ENCODE measurements around the gene MIA2. TPM values are rescaled to one million over a fixed set of nuclear protein-coding genes. Genes with fewer than 3 reads are reported as not detected.

The MIA2 gene
- polyA plus RNA-seq, 1 of the 3 experiments (the other 2 are of a cell fraction): 2.6 TPM

- no peak overlapping the region for H3K9ac ChIP-seq
- no peak overlapping the region for H2AFZ ChIP-seq (ENCODE audit: low read depth)
- 64% methylated on average over 3 of the region's 3 CpGs for WGBS (ENCODE audit: low lambda C conversion rate)
- no peak for TF ChIP-seq REST (IDR thresholded peaks at IDR 0.05; ENCODE audit: low read depth, low read length)
- TF ChIP-seq POLR2AphosphoS5 (IDR thresholded peaks at IDR 0.05; ENCODE audit: low read depth, low read length): no peak
- no peak for TF ChIP-seq NFIC (IDR thresholded peaks at IDR 0.05; ENCODE audit: borderline replicate concordance)
- no peak for TF ChIP-seq SIN3A (IDR thresholded peaks at IDR 0.05; ENCODE audit: borderline replicate concordance, low read depth, low read length)
- no peak for TF ChIP-seq JUND (IDR thresholded peaks at IDR 0.05)
- no peak for TF ChIP-seq GABPA (IDR thresholded peaks at IDR 0.05; ENCODE audit: low read depth)
- no peak for TF ChIP-seq FOXM1 (IDR thresholded peaks at IDR 0.05; ENCODE audit: low read depth)
- TF ChIP-seq PBX3 (IDR thresholded peaks at IDR 0.05): no peak
- no peak for TF ChIP-seq RXRA (IDR thresholded peaks at IDR 0.05; ENCODE audit: borderline replicate concordance, low read depth)
- H3K4me1 ChIP-seq (ENCODE audit: control insufficient read depth in 1 of 2, insufficient read depth in 2 of 2, low read depth in 1 of 2, low read length in 1 of 2): no peaks in the 10 kb centered on the region
- no peaks in the 10 kb centered on the region for H3K9me3 ChIP-seq
- H3K4me2 ChIP-seq: no peak overlapping the region
- DNase-seq: no peak
- H3K36me3 ChIP-seq (replicated peaks in 1 of 2; ENCODE audit: control insufficient read depth in 1 of 2, insufficient read depth in 2 of 2, low read length in 1 of 2): no peaks in the 10 kb centered on the region
- H3K27ac ChIP-seq (ENCODE audit: low read depth in 2 of 2, low read length in 1 of 2): no peak overlapping the region
- H3K79me2 ChIP-seq (ENCODE audit: insufficient read depth): no peaks in the 10 kb centered on the region
- ChIA-PET CTCF (no interaction called here), POLR2A (no interaction called here)
- no peaks in the 10 kb centered on the region for H3K27me3 ChIP-seq (ENCODE audit: insufficient read depth)
- no peak overlapping the region for H3K4me3 ChIP-seq (ENCODE audit: low read depth in 2 of 2, low read length in 1 of 2)
- H3F3A ChIP-seq (replicated peaks; ENCODE audit: insufficient read depth): no peaks in the 10 kb centered on the region
- H3K9me2 ChIP-seq: no peaks in the 10 kb centered on the region
- H4K20me1 ChIP-seq (ENCODE audit: insufficient read depth): no peaks in the 10 kb centered on the region
Measured at GRCh38 chr14:39228044-39228443, 5.7 kb upstream of the MIA2 start.

- Histone ChIP-seq H3K36me3 (replicated peaks in 1 of 2; ENCODE audit: control insufficient read depth in 1 of 2, insufficient read depth in 2 of 2, low read length in 1 of 2) (no peaks in the 10 kb centered on the region), H3K4me3 (ENCODE audit: low read depth in 2 of 2, low read length in 1 of 2) (no peak overlapping the region), H3K9ac (no peak overlapping the region), H4K20me1 (ENCODE audit: insufficient read depth) (no peaks in the 10 kb centered on the region), H3K4me1 (ENCODE audit: control insufficient read depth in 1 of 2, insufficient read depth in 2 of 2, low read depth in 1 of 2, low read length in 1 of 2) (no peaks in the 10 kb centered on the region), H3K27ac (ENCODE audit: low read depth in 2 of 2, low read length in 1 of 2) (no peak overlapping the region), H3K27me3 (ENCODE audit: insufficient read depth) (no peaks in the 10 kb centered on the region), H3K4me2 (no peak overlapping the region), H3F3A (replicated peaks; ENCODE audit: insufficient read depth) (no peaks in the 10 kb centered on the region), H3K9me2 (no peaks in the 10 kb centered on the region), H2AFZ (ENCODE audit: low read depth) (no peak overlapping the region), H3K9me3 (no peaks in the 10 kb centered on the region), H3K79me2 (ENCODE audit: insufficient read depth) (no peaks in the 10 kb centered on the region)
- no peak for DNase-seq
- WGBS (ENCODE audit: low lambda C conversion rate): 87% methylated on average over 9 of the region's 11 CpGs
- POLR2A ChIA-PET: no interaction called here
- CTCF ChIA-PET: no interaction called here
- TF ChIP-seq EZH2phosphoT487 (IDR thresholded peaks at IDR 0.05; ENCODE audit: borderline replicate concordance, low read depth): no peak
- no peak for TF ChIP-seq NRF1 (IDR thresholded peaks at IDR 0.05; ENCODE audit: low read depth, low read length)
- TF ChIP-seq MAX (IDR thresholded peaks at IDR 0.05; ENCODE audit: low read depth): no peak
- no peak for TF ChIP-seq PBX3 (IDR thresholded peaks at IDR 0.05)
- no peak for TF ChIP-seq FOSL2 (IDR thresholded peaks at IDR 0.05; ENCODE audit: borderline replicate concordance, low read depth)
- TF ChIP-seq TAF1 (IDR thresholded peaks at IDR 0.05; ENCODE audit: borderline replicate concordance, low read depth, low read length): no peak
- no peak for TF ChIP-seq GABPA (IDR thresholded peaks at IDR 0.05; ENCODE audit: low read depth)
- TF ChIP-seq CTCF (IDR thresholded peaks at IDR 0.05): no peak
- no peak for TF ChIP-seq RCOR1 (IDR thresholded peaks at IDR 0.05; ENCODE audit: low read length)
- no peak for TF ChIP-seq RXRA (IDR thresholded peaks at IDR 0.05; ENCODE audit: borderline replicate concordance, low read depth)
- no peak for TF ChIP-seq RAD21 (IDR thresholded peaks at IDR 0.05; ENCODE audit: low read length)
- no peak for TF ChIP-seq CHD2 (IDR thresholded peaks at IDR 0.05; ENCODE audit: low read length, partially characterized antibody)
- no peak for TF ChIP-seq EP300 (IDR thresholded peaks at IDR 0.05; ENCODE audit: borderline replicate concordance in 1 of 2, low read depth in 1 of 2, low read length in 1 of 2)
- TF ChIP-seq FOXJ3 (CRISPR knock-in tag; IDR thresholded peaks at IDR 0.05): no peak
Measured at GRCh38 chr14:39228509-39229221, 5.0 kb upstream of the MIA2 start.
